ENCODE data around the gene TACO1.

Gene TACO1

GRCh38 chr17:63622574-63623390, 22.1 kb downstream of the TACO1 start:
- no peaks in the 10 kb centered on the region for H3K9me3 ChIP-seq (ENCODE audit: control insufficient read depth in 5 of 5, low read length in 5 of 5)
- H3K4me3 ChIP-seq (ENCODE audit: low read depth in 1 of 5, low read length in 5 of 5), result peak overlapping the region; percentile 64 to 87 (median 76)
- H3K27me3 ChIP-seq (ENCODE audit: control insufficient read depth in 5 of 5, insufficient read depth in 4 of 5, low read length in 5 of 5), result no peaks in the 10 kb centered on the region
- H3K36me3 ChIP-seq (ENCODE audit: control insufficient read depth in 5 of 5, insufficient read depth in 5 of 5, low read length in 5 of 5), result no peaks in the 10 kb centered on the region
- H3K27ac ChIP-seq (ENCODE audit: low read depth, low read length), result peak overlapping the region; percentile 73
- H3K4me1 ChIP-seq (ENCODE audit: control insufficient read depth in 5 of 5, insufficient read depth in 5 of 5, low read length in 5 of 5), result peaks cover 5 to 44% (median 38%) of the 10 kb centered on the region in 5 donors
- peak overlapping the region in 4 of 5 donors; percentile 62 to 76 (median 72) for H3K9ac ChIP-seq (ENCODE audit: low read length in 5 of 5)

GRCh38 chr17:63623786-63624530, 23.3 kb downstream of the TACO1 start:
- H3K27me3 ChIP-seq (ENCODE audit: control insufficient read depth in 5 of 5, insufficient read depth in 4 of 5, low read length in 5 of 5), result no peaks in the 10 kb centered on the region
- H3K9ac ChIP-seq (ENCODE audit: low read length in 5 of 5), result peak overlapping the region in 4 of 5 donors; percentile 62 to 76 (median 72)
- H3K36me3 ChIP-seq (ENCODE audit: control insufficient read depth in 5 of 5, insufficient read depth in 5 of 5, low read length in 5 of 5), result peaks cover 0 to 2% (median 0%) of the 10 kb centered on the region in 5 donors
- H3K27ac ChIP-seq (ENCODE audit: low read depth, low read length), result peak overlapping the region; percentile 73
- peaks cover 5 to 45% (median 38%) of the 10 kb centered on the region in 5 donors for H3K4me1 ChIP-seq (ENCODE audit: control insufficient read depth in 5 of 5, insufficient read depth in 5 of 5, low read length in 5 of 5)
- H3K4me3 ChIP-seq (ENCODE audit: low read depth in 1 of 5, low read length in 5 of 5), result peak overlapping the region; percentile 53 to 87 (median 75)
- no peaks in the 10 kb centered on the region for H3K9me3 ChIP-seq (ENCODE audit: control insufficient read depth in 5 of 5, low read length in 5 of 5)

- Histone ChIP-seq H3K4me3 (ENCODE audit: low read depth in 1 of 5, low read length in 5 of 5) (no peak overlapping the region), H3K27ac (ENCODE audit: low read depth, low read length) (peak overlapping the region; percentile 6), H3K4me1 (ENCODE audit: control insufficient read depth in 5 of 5, insufficient read depth in 5 of 5, low read length in 5 of 5) (peaks cover 5 to 50% (median 38%) of the 10 kb centered on the region in 5 donors)
Measured at GRCh38 chr17:63624531-63624880, 23.8 kb downstream of the TACO1 start.

GRCh38 chr17:63626551-63627180, 26.0 kb downstream of the TACO1 start:
- Histone ChIP-seq H3K4me3 (ENCODE audit: low read depth in 1 of 5, low read length in 5 of 5) (no peak overlapping the region), H3K36me3 (ENCODE audit: control insufficient read depth in 5 of 5, insufficient read depth in 5 of 5, low read length in 5 of 5) (peaks cover 0 to 4% (median 0%) of the 10 kb centered on the region in 5 donors), H3K9me3 (ENCODE audit: control insufficient read depth in 5 of 5, low read length in 5 of 5) (no peaks in the 10 kb centered on the region), H3K27me3 (ENCODE audit: control insufficient read depth in 5 of 5, insufficient read depth in 4 of 5, low read length in 5 of 5) (no peaks in the 10 kb centered on the region), H3K27ac (ENCODE audit: low read depth, low read length) (peak overlapping the region; percentile 21), H3K4me1 (ENCODE audit: control insufficient read depth in 5 of 5, insufficient read depth in 5 of 5, low read length in 5 of 5) (peaks cover 5 to 60% (median 32%) of the 10 kb centered on the region in 5 donors), H3K9ac (ENCODE audit: low read length in 5 of 5) (peak overlapping the region in 1 of 5 donors; percentile 6)

More at GRCh38 chr17:63624531-63624880, 23.8 kb downstream of the TACO1 start:
- H3K36me3 ChIP-seq (ENCODE audit: control insufficient read depth in 5 of 5, insufficient read depth in 5 of 5, low read length in 5 of 5), result peaks cover 0 to 4% (median 0%) of the 10 kb centered on the region in 5 donors
- no peaks in the 10 kb centered on the region for H3K27me3 ChIP-seq (ENCODE audit: control insufficient read depth in 5 of 5, insufficient read depth in 4 of 5, low read length in 5 of 5)
- H3K9ac ChIP-seq (ENCODE audit: low read length in 5 of 5), result peak overlapping the region in 3 of 5 donors; percentile 32 to 62 (median 43)
- H3K9me3 ChIP-seq (ENCODE audit: control insufficient read depth in 5 of 5, low read length in 5 of 5), result no peaks in the 10 kb centered on the region

GRCh38 chr17:63629627-63630026, 28.9 kb downstream of the TACO1 start:
- H3K9me3 ChIP-seq (ENCODE audit: control insufficient read depth in 5 of 5, low read length in 5 of 5), result no peaks in the 10 kb centered on the region
- no peaks in the 10 kb centered on the region for H3K27me3 ChIP-seq (ENCODE audit: control insufficient read depth in 5 of 5, insufficient read depth in 4 of 5, low read length in 5 of 5)
- H3K36me3 ChIP-seq (ENCODE audit: control insufficient read depth in 5 of 5, insufficient read depth in 5 of 5, low read length in 5 of 5), result peaks cover 7 to 17% (median 8%) of the 10 kb centered on the region in 5 donors
- peaks cover 3 to 63% (median 16%) of the 10 kb centered on the region in 5 donors for H3K4me1 ChIP-seq (ENCODE audit: control insufficient read depth in 5 of 5, insufficient read depth in 5 of 5, low read length in 5 of 5)
- H3K4me3 ChIP-seq (ENCODE audit: low read depth in 1 of 5, low read length in 5 of 5), result no peak overlapping the region
- no peak overlapping the region for H3K9ac ChIP-seq (ENCODE audit: low read length in 5 of 5)
- H3K27ac ChIP-seq (ENCODE audit: low read depth, low read length), result no peak overlapping the region

GRCh38 chr17:63631062-63631461, 30.4 kb downstream of the TACO1 start:
- no peaks in the 10 kb centered on the region for H3K9me3 ChIP-seq (ENCODE audit: control insufficient read depth in 5 of 5, low read length in 5 of 5)
- H3K4me3 ChIP-seq (ENCODE audit: low read depth in 1 of 5, low read length in 5 of 5), result no peak overlapping the region
- H3K4me1 ChIP-seq (ENCODE audit: control insufficient read depth in 5 of 5, insufficient read depth in 5 of 5, low read length in 5 of 5), result peaks cover 3 to 57% (median 9%) of the 10 kb centered on the region in 5 donors
- no peak overlapping the region for H3K27ac ChIP-seq (ENCODE audit: low read depth, low read length)
- H3K36me3 ChIP-seq (ENCODE audit: control insufficient read depth in 5 of 5, insufficient read depth in 5 of 5, low read length in 5 of 5), result peaks cover 11 to 21% (median 17%) of the 10 kb centered on the region in 5 donors
- no peak overlapping the region for H3K9ac ChIP-seq (ENCODE audit: low read length in 5 of 5)
- H3K27me3 ChIP-seq (ENCODE audit: control insufficient read depth in 5 of 5, insufficient read depth in 4 of 5, low read length in 5 of 5), result no peaks in the 10 kb centered on the region

GRCh38 chr17:63631626-63632025, 30.9 kb downstream of the TACO1 start:
- no peak overlapping the region for H3K9ac ChIP-seq (ENCODE audit: low read length in 5 of 5)
- H3K27me3 ChIP-seq (ENCODE audit: control insufficient read depth in 5 of 5, insufficient read depth in 4 of 5, low read length in 5 of 5), result no peaks in the 10 kb centered on the region
- peaks cover 11 to 27% (median 23%) of the 10 kb centered on the region in 5 donors for H3K36me3 ChIP-seq (ENCODE audit: control insufficient read depth in 5 of 5, insufficient read depth in 5 of 5, low read length in 5 of 5)
- no peak overlapping the region for H3K4me3 ChIP-seq (ENCODE audit: low read depth in 1 of 5, low read length in 5 of 5)
- H3K9me3 ChIP-seq (ENCODE audit: control insufficient read depth in 5 of 5, low read length in 5 of 5), result no peaks in the 10 kb centered on the region
- no peak overlapping the region for H3K27ac ChIP-seq (ENCODE audit: low read depth, low read length)
- peaks cover 3 to 56% (median 7%) of the 10 kb centered on the region in 5 donors for H3K4me1 ChIP-seq (ENCODE audit: control insufficient read depth in 5 of 5, insufficient read depth in 5 of 5, low read length in 5 of 5)

GRCh38 chr17:63633742-63634141, 33.0 kb downstream of the TACO1 start:
- H3K27me3 ChIP-seq (ENCODE audit: control insufficient read depth in 5 of 5, insufficient read depth in 4 of 5, low read length in 5 of 5), result no peaks in the 10 kb centered on the region
- H3K36me3 ChIP-seq (ENCODE audit: control insufficient read depth in 5 of 5, insufficient read depth in 5 of 5, low read length in 5 of 5), result peaks cover 17 to 39% (median 34%) of the 10 kb centered on the region in 5 donors
- peaks cover 0 to 48% (median 0%) of the 10 kb centered on the region in 5 donors for H3K4me1 ChIP-seq (ENCODE audit: control insufficient read depth in 5 of 5, insufficient read depth in 5 of 5, low read length in 5 of 5)
- H3K27ac ChIP-seq (ENCODE audit: low read depth, low read length), result peak overlapping the region; percentile 51
- peak overlapping the region in 3 of 5 donors; percentile 6 to 45 (median 9) for H3K9ac ChIP-seq (ENCODE audit: low read length in 5 of 5)
- no peaks in the 10 kb centered on the region for H3K9me3 ChIP-seq (ENCODE audit: control insufficient read depth in 5 of 5, low read length in 5 of 5)
- no peak overlapping the region for H3K4me3 ChIP-seq (ENCODE audit: low read depth in 1 of 5, low read length in 5 of 5)

GRCh38 chr17:63634163-63634562, 33.5 kb downstream of the TACO1 start:
- H3K27me3 ChIP-seq (ENCODE audit: control insufficient read depth in 5 of 5, insufficient read depth in 4 of 5, low read length in 5 of 5), result no peaks in the 10 kb centered on the region
- peaks cover 0 to 45% (median 0%) of the 10 kb centered on the region in 5 donors for H3K4me1 ChIP-seq (ENCODE audit: control insufficient read depth in 5 of 5, insufficient read depth in 5 of 5, low read length in 5 of 5)
- H3K27ac ChIP-seq (ENCODE audit: low read depth, low read length), result peak overlapping the region; percentile 51
- no peaks in the 10 kb centered on the region for H3K9me3 ChIP-seq (ENCODE audit: control insufficient read depth in 5 of 5, low read length in 5 of 5)
- peaks cover 17 to 39% (median 37%) of the 10 kb centered on the region in 5 donors for H3K36me3 ChIP-seq (ENCODE audit: control insufficient read depth in 5 of 5, insufficient read depth in 5 of 5, low read length in 5 of 5)
- no peak overlapping the region for H3K4me3 ChIP-seq (ENCODE audit: low read depth in 1 of 5, low read length in 5 of 5)
- peak overlapping the region in 3 of 5 donors; percentile 7 to 45 (median 9) for H3K9ac ChIP-seq (ENCODE audit: low read length in 5 of 5)

All from subcutaneous abdominal adipose tissue (tissue), 5 donors.